ENCODE data around the gene ABCC3. TPM values are rescaled to one million over a fixed set of nuclear protein-coding genes. Genes with fewer than 3 reads are reported as not detected.

Gene ABCC3
- total and polyA plus RNA-seq, 2 of the 8 experiments (the other 6 are each of a cell fraction or from before 2014, with no cell fraction given): 0.35 to 0.37 TPM

- TF ChIP-seq HDAC2 (IDR thresholded peaks at IDR 0.05; ENCODE audit: borderline replicate concordance in 1 of 2, low read depth in 2 of 2, low read length in 2 of 2): peak in 1 of 2 experiments; percentile 35; a peak in 1 of 4 replicates
- TF ChIP-seq BACH1 (IDR thresholded peaks at IDR 0.05; ENCODE audit: low read length): no peak
- TF ChIP-seq EZH2 (IDR thresholded peaks at IDR 0.05; ENCODE audit: low read depth, low read length, severe bottlenecking): peak; percentile 63
- TF ChIP-seq CHD1 (IDR thresholded peaks at IDR 0.05; ENCODE audit: low read depth, low read length): no peak
These were observed at the start of gene ABCC3 (continued) for GRCh38 chr17:50634224-50634914.

Measured in H1 (cell line).